HG02884 (cell line): ENCODE data around the gene GALK1.
"Not testable (repeated sequence)": the region's sequence is repeated elsewhere in the genome, so short reads cannot be mapped to it uniquely, and the experiment has no call there.

Source experiments
- ATAC-seq: cut with Tn5 transposase; IDR thresholded peaks from one replicate; pipeline ENCODE4 v1.9.1; 2021; ENCODE audit warnings: mild to moderate bottlenecking, moderate library complexity; ENCODE audit not compliant: unreplicated experiment

GALK1 gene

DNA sequence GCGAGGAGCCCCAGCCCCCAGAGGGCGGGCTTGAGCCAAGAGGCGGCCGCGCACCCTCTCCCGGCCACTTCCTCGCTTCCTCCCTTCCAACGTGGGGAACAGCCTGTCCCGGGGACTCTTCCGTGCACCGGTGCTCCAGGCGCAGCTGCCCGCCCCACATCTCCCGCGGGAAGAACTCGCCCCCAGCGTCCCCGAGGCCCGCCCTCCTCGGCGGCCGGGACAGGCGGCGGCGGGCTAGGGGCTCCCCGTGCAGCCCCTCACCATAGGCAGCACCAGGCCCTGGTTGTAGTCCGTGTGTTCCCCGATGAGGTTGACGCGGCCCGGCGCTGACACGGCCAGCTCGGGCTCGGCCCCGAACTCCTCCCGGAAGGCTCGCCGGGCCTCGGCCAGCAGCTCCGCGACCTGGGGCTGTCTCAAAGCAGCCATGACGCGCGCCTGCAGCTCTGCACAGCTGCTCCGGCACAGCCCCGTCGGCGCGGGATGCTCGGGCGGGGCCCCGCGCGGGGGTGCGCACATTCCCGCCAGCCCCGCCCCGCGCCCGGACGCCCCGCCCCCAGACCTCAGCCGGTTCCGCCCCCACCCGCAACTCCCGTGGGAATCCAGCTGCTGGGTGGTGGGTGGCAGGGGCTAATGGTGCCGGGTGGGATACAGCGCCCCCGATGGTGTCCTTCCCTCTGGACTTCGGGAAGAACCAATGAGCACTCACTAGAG, at the start of gene GALK1:
Gene GALK1 (minus strand): TSS at position 482 of the 711 bp plus-strand sequence. CDS start 56 bp downstream, at position 426.
- ATAC-seq = peak; percentile 52

DNA sequence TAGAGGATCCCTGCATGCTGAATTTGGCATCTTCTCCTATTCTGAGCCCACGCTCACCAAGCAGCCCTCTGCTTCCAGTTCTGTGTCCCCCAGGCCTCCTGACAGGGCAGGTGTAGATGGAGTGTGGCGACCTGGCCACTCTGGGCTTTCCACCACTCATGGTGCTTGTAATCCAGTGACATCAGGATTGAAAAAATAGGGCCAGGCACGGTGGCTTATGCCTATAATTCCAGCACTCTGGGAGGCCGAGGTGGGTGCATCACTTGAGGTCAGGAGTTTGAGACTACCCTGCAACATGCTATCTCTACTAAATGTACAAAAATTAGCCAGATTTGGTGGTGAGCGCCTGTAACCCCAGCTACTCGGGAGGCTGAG, 49.0 kb upstream of the GALK1 start:
- no peak for ATAC-seq

GRCh38 chr17:75813081-75814020, 48.4 kb upstream of the GALK1 start:
- ATAC-seq = no peak

- ATAC-seq = no peak
Measured at GRCh38 chr17:75812096-75813013, 47.4 kb upstream of the GALK1 start.

- no peak for ATAC-seq
Measured at GRCh38 chr17:75811174-75811573, 46.2 kb upstream of the GALK1 start.

GRCh38 chr17:75810756-75811155, 45.8 kb upstream of the GALK1 start:
- not testable (repeated sequence) for ATAC-seq

GRCh38 chr17:75810216-75810615, 45.2 kb upstream of the GALK1 start:
- no peak for ATAC-seq

GRCh38 chr17:75809631-75810111, 44.7 kb upstream of the GALK1 start:
- ATAC-seq = no peak

GRCh38 chr17:75808905-75809621, 44.1 kb upstream of the GALK1 start:
- ATAC-seq = no peak

- no peak for ATAC-seq
Measured at GRCh38 chr17:75808549-75808904, 43.5 kb upstream of the GALK1 start.

- no peak for ATAC-seq
Measured at GRCh38 chr17:75807861-75808260, 42.9 kb upstream of the GALK1 start.

GRCh38 chr17:75806822-75807500, 42.0 kb upstream of the GALK1 start:
- no peak for ATAC-seq

DNA sequence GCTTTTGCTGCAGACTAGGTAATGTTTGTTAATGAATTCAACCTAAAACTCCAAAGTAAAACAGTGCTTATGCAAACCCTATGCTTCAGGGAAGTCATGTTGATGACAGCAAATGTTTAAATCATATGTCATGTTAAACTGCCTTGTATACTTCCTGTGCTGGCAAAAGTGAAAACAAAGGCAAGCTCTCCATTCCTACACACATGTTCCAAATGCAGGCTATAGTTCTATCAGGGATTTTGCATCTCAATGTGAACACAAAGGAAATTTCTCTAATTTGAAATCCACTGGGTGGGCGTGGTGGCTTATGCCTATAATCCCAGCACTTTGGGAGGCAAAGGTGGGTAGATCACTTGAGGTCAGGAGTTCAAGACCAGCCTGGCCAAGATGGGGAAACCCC, 38.9 kb upstream of the GALK1 start:
- ATAC-seq = no peak

- ATAC-seq = no peak
Measured at GRCh38 chr17:75799402-75799801, 34.4 kb upstream of the GALK1 start.

DNA sequence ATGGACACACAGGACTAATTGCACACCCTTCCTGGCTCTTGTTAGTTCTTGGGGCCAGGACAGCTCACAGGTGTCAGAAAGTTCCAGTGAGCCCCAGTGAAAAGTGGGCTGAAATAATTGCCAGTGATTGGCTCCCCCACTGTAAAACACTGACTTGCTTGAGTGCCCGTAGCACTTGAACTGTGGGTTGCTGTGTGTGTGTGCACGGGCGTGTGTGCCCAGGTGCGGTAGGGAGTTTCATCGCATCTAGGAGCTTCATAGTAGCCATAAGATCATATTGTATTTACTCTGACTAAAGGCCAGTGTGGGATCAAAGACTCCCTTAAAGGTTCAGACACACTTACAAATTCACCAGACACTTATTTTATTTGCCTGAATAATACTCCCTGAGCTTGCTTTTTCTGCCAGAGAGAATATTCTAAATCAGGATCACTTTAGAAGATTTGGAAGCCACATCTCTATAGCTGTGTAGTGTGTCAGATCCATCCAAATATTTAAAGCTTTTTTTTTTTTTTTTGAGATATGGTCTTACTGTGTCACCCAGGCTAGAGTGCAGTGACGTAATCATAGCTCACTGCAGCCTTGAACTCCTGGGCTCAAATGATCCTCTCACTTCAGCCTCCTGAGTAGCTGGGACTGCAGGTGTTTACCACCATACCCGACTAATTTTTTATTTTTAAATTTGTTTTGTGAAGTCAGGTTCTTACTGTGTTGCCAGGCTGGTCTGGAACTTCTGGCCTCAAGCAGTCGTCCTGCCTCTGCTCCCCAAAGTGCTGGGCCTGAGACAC, 31.0 kb upstream of the GALK1 start:
- ATAC-seq = no peak

DNA sequence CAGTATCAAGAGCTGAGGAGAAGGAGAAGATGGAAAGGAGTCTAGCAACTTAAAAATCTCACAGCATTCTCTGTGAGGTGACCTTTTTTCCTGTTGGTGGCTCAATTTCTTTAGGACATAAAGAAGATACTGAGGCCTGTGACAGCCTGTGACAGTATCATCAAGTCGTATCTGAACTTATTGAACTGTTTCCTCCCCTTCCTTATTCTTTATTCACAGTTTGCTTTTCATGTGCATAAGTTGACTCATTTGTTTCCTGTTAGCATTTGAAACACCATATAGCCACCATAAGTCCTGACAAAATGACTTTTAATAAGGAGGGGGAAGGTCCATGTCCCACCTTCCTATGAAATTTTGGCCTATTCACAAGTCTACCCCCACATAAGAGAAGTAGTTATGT, 28.5 kb upstream of the GALK1 start:
- no peak for ATAC-seq

GRCh38 chr17:75791254-75791653, 26.3 kb upstream of the GALK1 start:
- no peak for ATAC-seq

DNA sequence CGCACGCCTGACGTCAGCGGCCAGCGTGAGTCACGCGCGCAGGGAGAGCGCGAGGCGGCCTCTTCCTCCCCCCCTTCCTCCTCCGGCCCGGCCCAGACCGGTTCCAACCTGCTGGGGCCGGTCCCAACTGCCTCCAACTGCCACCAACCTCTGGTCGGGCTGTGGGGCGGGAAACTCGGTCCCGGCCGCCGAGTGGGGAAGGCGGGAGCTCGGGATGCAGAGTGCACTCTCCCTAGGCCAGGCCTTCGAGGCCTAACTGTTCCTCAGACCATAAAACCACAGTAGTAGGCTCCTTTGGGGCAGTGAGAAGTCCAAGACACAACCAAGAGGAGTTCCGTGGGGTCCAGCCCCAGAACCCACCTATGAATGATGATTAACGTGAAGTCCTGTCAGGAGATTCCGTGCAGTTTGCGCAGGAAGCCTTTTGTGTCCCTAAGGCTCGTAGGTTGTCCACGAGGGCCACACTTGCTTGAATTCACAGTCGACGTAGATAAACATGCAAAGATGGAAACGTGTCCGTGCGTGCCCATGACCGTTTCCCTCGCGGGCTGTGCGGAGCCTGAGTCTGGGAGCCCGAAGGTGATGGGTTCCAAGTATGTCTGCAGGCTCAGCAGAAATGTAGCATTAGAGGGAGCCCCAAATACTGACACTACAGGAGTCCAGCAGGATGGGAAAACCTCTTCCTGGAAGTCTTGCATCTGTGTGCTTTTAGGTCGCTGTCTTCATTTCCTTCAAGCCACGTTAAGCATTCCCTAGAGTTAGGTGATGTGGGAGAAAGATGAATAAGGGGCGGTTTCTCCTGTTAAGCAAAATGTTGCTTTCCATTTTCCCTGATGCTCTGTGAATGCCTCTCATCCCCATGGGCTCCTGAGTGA, 20.3 kb upstream of the GALK1 start:
- peak; percentile 43 for ATAC-seq
